Neural progenitor cell (in vitro differentiated cells): ENCODE data around the gene CLSTN2. TPM values are rescaled to one million over a fixed set of nuclear protein-coding genes. Genes with fewer than 3 reads are reported as not detected.

Experiments used
- DNase-seq: peaks from one replicate; pipeline ENCODE4 v3.0.0-alpha.2; 2016; ENCODE audit warnings: low spot score
- H2AFZ ChIP-seq: fragments of 200-600 bp; sonication (generic); replicated peaks from 2 replicates; pipeline ENCODE4 v1.6.1; 2016; ENCODE audit warnings: antibody characterized with exemption
- H3F3A ChIP-seq: fragments of 200-600 bp; sonication (generic); 2 replicates; pipeline ENCODE4 v1.6.1; 2016; ENCODE audit warnings: antibody characterized with exemption, low read depth
- H3K27ac ChIP-seq: fragments of 200-600 bp; sonication (generic); 2 replicates; pipeline ENCODE4 v1.5.1; 2016; ENCODE audit warnings: mild to moderate bottlenecking
- H3K27me3 ChIP-seq: fragments of 200-600 bp; sonication (generic); 2 replicates; pipeline ENCODE4 v1.6.1; 2016; ENCODE audit warnings: mild to moderate bottlenecking, moderate library complexity
- H3K36me3 ChIP-seq: fragments of 200-600 bp; sonication (generic); 2 replicates; pipeline ENCODE4 v1.5.1; 2016
- H3K4me1 ChIP-seq: fragments of 200-600 bp; sonication (generic); 2 replicates; pipeline ENCODE4 v1.6.1; 2016; ENCODE audit warnings: mixed run types
- H3K4me2 ChIP-seq: fragments of 200-600 bp; sonication (generic); 2 replicates; pipeline ENCODE4 v1.6.1; 2016
- H3K4me3 ChIP-seq: fragments of 200-600 bp; sonication (generic); 2 replicates; pipeline ENCODE4 v1.5.1; 2016
- H3K79me2 ChIP-seq: fragments of 200-600 bp; sonication (generic); 2 replicates; pipeline ENCODE4 v1.6.1; 2016; ENCODE audit warnings: low read depth
- H3K9ac ChIP-seq: fragments of 200-600 bp; sonication (generic); 2 replicates; pipeline ENCODE4 v1.6.1; 2016
- H3K9me3 ChIP-seq: fragments of 200-600 bp; sonication (generic); 2 replicates; pipeline ENCODE4 v1.5.1; 2016; ENCODE audit warnings: low read depth
- H4K20me1 ChIP-seq: fragments of 200-600 bp; sonication (generic); 2 replicates; pipeline ENCODE4 v1.6.1; 2016; ENCODE audit warnings: low read depth
- H3K27ac Mint-ChIP-seq: 3 replicates; pipeline ENCODE4 v1.8.0; 2021; ENCODE audit warnings: mixed read lengths
- H3K27me3 Mint-ChIP-seq: 2 replicates; pipeline ENCODE4 v1.8.0; 2022; ENCODE audit warnings: low read depth, mild to moderate bottlenecking, inconsistent platforms, moderate library complexity, mixed read lengths; ENCODE audit not compliant: insufficient read depth
- H3K36me3 Mint-ChIP-seq: 3 replicates; pipeline ENCODE4 v1.8.0; 2021; ENCODE audit warnings: mixed read lengths
- H3K4me1 Mint-ChIP-seq: 3 replicates; pipeline ENCODE4 v1.8.0; 2021; ENCODE audit warnings: mixed read lengths
- H3K4me3 Mint-ChIP-seq: 3 replicates; pipeline ENCODE4 v1.8.0; 2021; ENCODE audit warnings: mild to moderate bottlenecking, moderate library complexity, mixed read lengths
- H3K9me3 Mint-ChIP-seq: 3 replicates; pipeline ENCODE4 v1.8.0; 2020; ENCODE audit warnings: mixed read lengths
- EZH2 ChIP-seq: fragments of 200-600 bp; sonication (generic); IDR thresholded peaks from 2 replicates; pipeline ENCODE4 v1.6.1; 2017; ENCODE audit warnings: antibody characterized with exemption, mild to moderate bottlenecking, moderate library complexity
- EZH2phosphoT487 ChIP-seq: fragments of 200-600 bp; sonication (generic); IDR thresholded peaks from 2 replicates; pipeline ENCODE4 v1.6.1; 2017; ENCODE audit warnings: antibody characterized with exemption
- total RNA-seq: library from RNA; depleted of rRNA; stranded (reverse); fragments of >200 nt; gene quantifications from 2 replicates; pipeline ENCODE4 v1.2.3, GENCODE V29; 2015; ENCODE audit warnings: low replicate concordance
- TF ChIP-seq, protein P1 (sequence below): fragments of 200-600 bp; sonication (generic); IDR thresholded peaks from 2 replicates; pipeline ENCODE4 v1.5.1; 2017; ENCODE audit warnings: antibody characterized with exemption, mild to moderate bottlenecking

Gene CLSTN2
- total RNA-seq, 1 donor from 2014 or later, result 0.22 TPM

DNA sequence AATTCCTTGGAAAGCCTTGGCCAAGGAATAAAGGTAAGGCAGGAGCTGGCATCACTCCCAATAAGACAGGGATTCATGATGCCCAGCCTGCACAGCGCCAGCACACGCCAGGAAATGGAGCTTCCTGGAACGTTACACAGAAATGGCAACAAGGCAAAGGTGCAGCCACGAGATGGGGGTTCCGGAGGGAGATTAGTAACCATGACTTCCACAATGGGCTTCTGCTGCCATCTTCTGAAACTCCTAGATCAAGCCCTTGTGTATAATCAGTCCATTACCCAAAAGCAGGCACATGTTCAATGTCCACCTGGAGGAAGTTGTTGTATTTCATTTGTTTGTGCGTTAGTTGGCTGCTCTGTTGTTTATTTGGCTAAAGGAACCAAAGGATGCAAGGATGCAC is 611.7 kb downstream of the CLSTN2 start:
- H3K36me3 Mint-ChIP-seq, result no peaks in the 10 kb centered on the region
- H3K4me1 ChIP-seq, result no peaks in the 10 kb centered on the region
- no peak overlapping the region for H3K27ac ChIP-seq
- no peaks in the 10 kb centered on the region for H4K20me1 ChIP-seq
- H3K9me3 Mint-ChIP-seq, result no peaks in the 10 kb centered on the region
- no peak for DNase-seq
- H3K27me3 ChIP-seq, result no peaks in the 10 kb centered on the region
- H3K9ac ChIP-seq, result no peak overlapping the region
- H3F3A ChIP-seq, result no peaks in the 10 kb centered on the region
- H3K9me3 ChIP-seq, result no peaks in the 10 kb centered on the region
- TF ChIP-seq, protein P1, sequence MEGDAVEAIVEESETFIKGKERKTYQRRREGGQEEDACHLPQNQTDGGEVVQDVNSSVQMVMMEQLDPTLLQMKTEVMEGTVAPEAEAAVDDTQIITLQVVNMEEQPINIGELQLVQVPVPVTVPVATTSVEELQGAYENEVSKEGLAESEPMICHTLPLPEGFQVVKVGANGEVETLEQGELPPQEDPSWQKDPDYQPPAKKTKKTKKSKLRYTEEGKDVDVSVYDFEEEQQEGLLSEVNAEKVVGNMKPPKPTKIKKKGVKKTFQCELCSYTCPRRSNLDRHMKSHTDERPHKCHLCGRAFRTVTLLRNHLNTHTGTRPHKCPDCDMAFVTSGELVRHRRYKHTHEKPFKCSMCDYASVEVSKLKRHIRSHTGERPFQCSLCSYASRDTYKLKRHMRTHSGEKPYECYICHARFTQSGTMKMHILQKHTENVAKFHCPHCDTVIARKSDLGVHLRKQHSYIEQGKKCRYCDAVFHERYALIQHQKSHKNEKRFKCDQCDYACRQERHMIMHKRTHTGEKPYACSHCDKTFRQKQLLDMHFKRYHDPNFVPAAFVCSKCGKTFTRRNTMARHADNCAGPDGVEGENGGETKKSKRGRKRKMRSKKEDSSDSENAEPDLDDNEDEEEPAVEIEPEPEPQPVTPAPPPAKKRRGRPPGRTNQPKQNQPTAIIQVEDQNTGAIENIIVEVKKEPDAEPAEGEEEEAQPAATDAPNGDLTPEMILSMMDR, result no peak
- no peak for TF ChIP-seq EZH2phosphoT487
- TF ChIP-seq EZH2, result no peak
- H3K4me3 Mint-ChIP-seq, result no peak overlapping the region
- no peak overlapping the region for H3K4me2 ChIP-seq
- H3K27me3 Mint-ChIP-seq, result no peaks in the 10 kb centered on the region
- no peaks in the 10 kb centered on the region for H3K79me2 ChIP-seq
- no peaks in the 10 kb centered on the region for H3K4me1 Mint-ChIP-seq
- no peak overlapping the region for H3K27ac Mint-ChIP-seq
- H3K4me3 ChIP-seq, result no peak overlapping the region
- no peaks in the 10 kb centered on the region for H3K36me3 ChIP-seq
- no peak overlapping the region for H2AFZ ChIP-seq

DNA sequence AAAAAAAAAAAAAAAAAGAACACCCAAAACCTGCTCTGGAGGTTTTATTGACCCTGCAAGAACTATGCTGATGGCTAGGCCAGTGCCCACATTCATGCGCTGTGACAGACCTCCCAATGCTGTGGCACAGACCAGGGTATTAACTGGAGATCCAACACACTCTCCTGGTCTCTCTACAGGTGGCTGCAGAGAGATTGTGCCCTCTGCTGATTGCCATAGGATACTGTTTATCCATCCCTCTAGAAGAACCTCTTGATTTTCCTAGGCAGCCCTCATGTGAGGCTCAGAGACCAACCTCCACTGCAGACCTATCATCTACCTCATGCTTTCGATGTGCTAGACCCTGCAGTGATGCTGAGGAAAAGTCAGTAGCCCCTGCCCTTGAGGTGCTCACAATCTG is 617.4 kb downstream of the CLSTN2 start:
- DNase-seq, result peak; percentile 20
- Histone ChIP-seq H3K27ac (no peak overlapping the region), H3K9ac (no peak overlapping the region)

DNA sequence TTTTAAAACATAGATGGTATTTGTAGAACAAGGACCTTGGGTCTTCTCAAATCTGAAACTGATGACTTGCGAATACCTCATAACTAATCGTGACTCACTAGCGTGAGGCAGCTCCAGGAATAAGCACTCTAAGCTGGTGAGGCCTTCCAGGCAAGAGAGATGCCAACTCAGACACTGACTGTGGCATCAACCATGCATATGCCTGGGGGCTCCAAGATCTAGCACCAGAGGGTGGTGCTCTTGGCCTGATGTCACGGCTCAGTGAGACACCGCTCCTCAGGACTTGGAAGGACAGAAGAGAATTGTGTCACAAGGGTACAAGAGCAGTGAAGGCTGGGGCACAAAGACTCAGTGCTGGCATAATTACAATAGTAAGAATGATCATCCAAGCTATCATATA is 617.9 kb downstream of the CLSTN2 start:
- DNase-seq, result no peak
- no peaks in the 10 kb centered on the region for H3K36me3 ChIP-seq
- no peaks in the 10 kb centered on the region for H3K36me3 Mint-ChIP-seq

More for the DNA sequence above, 617.4 kb downstream of the CLSTN2 start:
- H3K27ac Mint-ChIP-seq, result no peak overlapping the region
- H3K27me3 ChIP-seq, result no peaks in the 10 kb centered on the region
- no peak for TF ChIP-seq EZH2
- TF ChIP-seq, protein P1, result peak; percentile 41
- no peak for TF ChIP-seq EZH2phosphoT487
- H3K27me3 Mint-ChIP-seq, result peaks cover 2% of the 10 kb centered on the region
- H3F3A ChIP-seq, result no peaks in the 10 kb centered on the region
- H4K20me1 ChIP-seq, result no peaks in the 10 kb centered on the region
- H3K9me3 ChIP-seq, result no peaks in the 10 kb centered on the region
- H2AFZ ChIP-seq, result no peak overlapping the region
- no peak overlapping the region for H3K4me3 ChIP-seq
- H3K4me3 Mint-ChIP-seq, result no peak overlapping the region
- no peaks in the 10 kb centered on the region for H3K36me3 ChIP-seq
- H3K4me1 ChIP-seq, result no peaks in the 10 kb centered on the region
- H3K4me2 ChIP-seq, result no peak overlapping the region
- H3K36me3 Mint-ChIP-seq, result no peaks in the 10 kb centered on the region
- no peaks in the 10 kb centered on the region for H3K9me3 Mint-ChIP-seq
- no peaks in the 10 kb centered on the region for H3K79me2 ChIP-seq
- no peaks in the 10 kb centered on the region for H3K4me1 Mint-ChIP-seq

More for the DNA sequence above, 617.9 kb downstream of the CLSTN2 start:
- H3K4me1 Mint-ChIP-seq, result no peaks in the 10 kb centered on the region
- H3K79me2 ChIP-seq, result no peaks in the 10 kb centered on the region
- H3K27ac Mint-ChIP-seq, result no peak overlapping the region
- no peak overlapping the region for H3K4me3 Mint-ChIP-seq
- H3K4me1 ChIP-seq, result no peaks in the 10 kb centered on the region
- H3K27me3 ChIP-seq, result no peaks in the 10 kb centered on the region
- no peak overlapping the region for H3K4me2 ChIP-seq
- H4K20me1 ChIP-seq, result no peaks in the 10 kb centered on the region
- no peaks in the 10 kb centered on the region for H3K9me3 Mint-ChIP-seq
- peaks cover 2% of the 10 kb centered on the region for H3K27me3 Mint-ChIP-seq
- no peaks in the 10 kb centered on the region for H3F3A ChIP-seq
- no peak overlapping the region for H3K4me3 ChIP-seq
- no peaks in the 10 kb centered on the region for H3K9me3 ChIP-seq
- no peak overlapping the region for H3K27ac ChIP-seq
- H3K9ac ChIP-seq, result no peak overlapping the region
- H2AFZ ChIP-seq, result no peak overlapping the region
- TF ChIP-seq EZH2 (no peak), EZH2phosphoT487 (no peak)
- TF ChIP-seq, protein P1, result no peak
